ENCODE measurements around the gene SCAF4.

The SCAF4 gene

GRCh38 chr21:31720330-31720729, 11.6 kb downstream of the SCAF4 start:
- no peak for TF ChIP-seq CTCF (IDR thresholded peaks at IDR 0.05; ENCODE audit: borderline replicate concordance, control extremely low read depth, extremely low read depth, insufficient read depth, missing control alignments)
- no peak for DNase-seq (ENCODE audit: low spot score)
- in situ Hi-C loops (cut with MboI; ENCODE audit: low sequenced_read_pairs, unreplicated experiment) = no loop called here

GRCh38 chr21:31716106-31716505, 15.8 kb downstream of the SCAF4 start:
- DNase-seq (ENCODE audit: low spot score) = no peak
- in situ Hi-C loops (cut with MboI; ENCODE audit: low sequenced_read_pairs, unreplicated experiment) = no loop called here
- no peak for TF ChIP-seq CTCF (IDR thresholded peaks at IDR 0.05; ENCODE audit: borderline replicate concordance, control extremely low read depth, extremely low read depth, insufficient read depth, missing control alignments)

GRCh38 chr21:31714741-31715365, 17.1 kb downstream of the SCAF4 start:
- in situ Hi-C loops (cut with MboI; ENCODE audit: low sequenced_read_pairs, unreplicated experiment) = no loop called here
- DNase-seq (ENCODE audit: low spot score) = no peak
- no peak for TF ChIP-seq CTCF (IDR thresholded peaks at IDR 0.05; ENCODE audit: borderline replicate concordance, control extremely low read depth, extremely low read depth, insufficient read depth, missing control alignments)

GRCh38 chr21:31713973-31714740, 17.8 kb downstream of the SCAF4 start:
- in situ Hi-C loops (cut with MboI; ENCODE audit: low sequenced_read_pairs, unreplicated experiment) = no loop called here
- TF ChIP-seq CTCF (IDR thresholded peaks at IDR 0.05; ENCODE audit: borderline replicate concordance, control extremely low read depth, extremely low read depth, insufficient read depth, missing control alignments) = no peak
- DNase-seq (ENCODE audit: low spot score) = no peak

GRCh38 chr21:31713115-31713514, 18.8 kb downstream of the SCAF4 start:
- in situ Hi-C loops (cut with MboI; ENCODE audit: low sequenced_read_pairs, unreplicated experiment) = no loop called here
- TF ChIP-seq CTCF (IDR thresholded peaks at IDR 0.05; ENCODE audit: borderline replicate concordance, control extremely low read depth, extremely low read depth, insufficient read depth, missing control alignments) = no peak
- no peak for DNase-seq (ENCODE audit: low spot score)

DNA sequence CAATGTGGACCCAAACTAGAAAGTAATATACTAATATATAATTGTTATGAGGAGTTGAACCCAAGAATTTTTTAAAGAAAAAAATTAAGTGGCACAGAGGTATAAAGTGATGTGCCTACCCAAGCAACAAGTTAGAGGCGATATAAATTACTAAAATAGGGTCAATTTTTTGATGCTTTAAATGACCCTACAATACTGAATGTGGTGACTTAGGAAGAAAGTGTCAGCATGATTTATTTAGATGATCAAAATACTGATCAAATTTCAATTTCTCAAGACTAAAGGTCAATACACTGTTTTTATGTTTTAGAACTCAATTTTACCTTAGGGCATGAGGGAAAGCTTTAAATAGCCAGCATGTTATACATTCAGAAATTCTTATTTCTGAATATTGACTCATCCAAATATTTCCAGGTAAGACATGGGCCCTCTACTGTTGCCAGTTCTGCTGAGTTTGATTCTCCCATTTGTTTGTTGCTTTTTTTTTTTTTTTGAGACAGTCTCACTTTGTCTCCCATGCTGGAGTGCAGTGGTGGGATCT, 20.1 kb downstream of the SCAF4 start:
- TF ChIP-seq CTCF (IDR thresholded peaks at IDR 0.05; ENCODE audit: borderline replicate concordance, control extremely low read depth, extremely low read depth, insufficient read depth, missing control alignments) = no peak

More for the DNA sequence above, 20.1 kb downstream of the SCAF4 start:
- in situ Hi-C loops (cut with MboI; ENCODE audit: low sequenced_read_pairs, unreplicated experiment) = no loop called here
- DNase-seq (ENCODE audit: low spot score) = no peak
